NCI-H2171 treated with DMSO at 0.1 percent for 48 hours (cell line): ENCODE data around the gene ATP6AP1.
A peak's percentile ranks its signal among the peaks of the same experiment; 100 is the strongest.
"Not testable (repeated sequence)": the region's sequence is repeated elsewhere in the genome, so short reads cannot be mapped to it uniquely, and the experiment has no call there.

Source experiments
- DNase-seq: peaks from one replicate; lab custom pipeline; 2025; lab: John Stamatoyannopoulos, UW

The ATP6AP1 gene

GRCh38 chrX:154428176-154429171 lies at the start of gene ATP6AP1:
Gene ATP6AP1, plus strand, starts transcription at chrX:154428677. Its CDS starts 16 bp downstream, at chrX:154428693.
- peak; percentile 90 for DNase-seq

GRCh38 chrX:154378799-154379568 lies 49.5 kb upstream of the ATP6AP1 start, which contains the start of gene EMD:
Gene EMD, plus strand, starts transcription at chrX:154379295. Its CDS starts 190 bp downstream, at chrX:154379485.
- DNase-seq = peak; percentile 99

- DNase-seq = no peak
Measured at GRCh38 chrX:154379569-154379951, 48.9 kb upstream of the ATP6AP1 start.

- no peak for DNase-seq
Measured at GRCh38 chrX:154380153-154380552, 48.3 kb upstream of the ATP6AP1 start.

- DNase-seq = no peak
Measured at GRCh38 chrX:154380787-154381186, 47.7 kb upstream of the ATP6AP1 start.

GRCh38 chrX:154381271-154381670 lies 47.2 kb upstream of the ATP6AP1 start:
- DNase-seq = no peak

- no peak for DNase-seq
Measured at GRCh38 chrX:154382483-154383069, 45.9 kb upstream of the ATP6AP1 start.

GRCh38 chrX:154383359-154384283 lies 44.9 kb upstream of the ATP6AP1 start:
- DNase-seq = no peak

GRCh38 chrX:154384284-154384892 lies 44.1 kb upstream of the ATP6AP1 start:
- DNase-seq = no peak

GRCh38 chrX:154388094-154388493 lies 40.4 kb upstream of the ATP6AP1 start:
- DNase-seq = not testable (repeated sequence)

GRCh38 chrX:154388649-154389048 lies 39.8 kb upstream of the ATP6AP1 start:
- not testable (repeated sequence) for DNase-seq

- not testable (repeated sequence) for DNase-seq
Measured at GRCh38 chrX:154389812-154390747, 38.4 kb upstream of the ATP6AP1 start.

- not testable (repeated sequence) for DNase-seq
Measured at GRCh38 chrX:154396363-154396762, 32.1 kb upstream of the ATP6AP1 start.

GRCh38 chrX:154396973-154397887 lies 31.2 kb upstream of the ATP6AP1 start:
- peak; percentile 74 for DNase-seq

- DNase-seq = peak; percentile 96
Measured at GRCh38 chrX:154397888-154398667, 30.4 kb upstream of the ATP6AP1 start, which contains the start of gene RPL10. Gene RPL10, plus strand, starts transcription at chrX:154398377. Its CDS starts 143 bp downstream, at chrX:154398520.

GRCh38 chrX:154398668-154399526 lies 29.6 kb upstream of the ATP6AP1 start:
- peak; percentile 66 for DNase-seq
